GM12878 (cell line): ENCODE data around the gene SLC22A4. TPM values are rescaled to one million over a fixed set of nuclear protein-coding genes. Genes with fewer than 3 reads are reported as not detected.

ENCODE experiments used
- ATAC-seq: fragments of 200-7000 bp; cut with Tn5 transposase; 3 replicates; pipeline ENCODE4 v1.9.1; 2020; ENCODE audit warnings: mild to moderate bottlenecking, moderate library complexity
- BruUV-seq: library from RNA; stranded (reverse); fragments of 400-500 nt; replicated peaks from 2 replicates; lab custom pipeline; 2021; lab: Mats Ljungman, UMichigan
- CTCF ChIA-PET: fragments of 300-600 bp; sonication (Branson Sonifier 250); formaldehyde crosslinking; extraction: SDS; loops from one replicate; lab custom pipeline; 2021; ENCODE audit warnings: inconsistent platforms; lab: Yijun Ruan, JAX
- POLR2A ChIA-PET: fragments of 350-600 bp; formaldehyde crosslinking; extraction: SDS; loops from one replicate; lab custom pipeline; 2021; ENCODE audit warnings: inconsistent platforms; lab: Charles Lee
- RAD21 ChIA-PET: fragments of 300-600 bp; sonication (Branson Sonifier 250); formaldehyde crosslinking; loops from one replicate; lab custom pipeline; 2023; ENCODE audit warnings: antibody characterized with exemption; ENCODE audit not compliant: unreplicated experiment; lab: Charles Lee
- SMC1A ChIA-PET: fragments of 300-600 bp; sonication (Branson Sonifier 250); formaldehyde crosslinking; loops from one replicate; lab custom pipeline; 2023; ENCODE audit not compliant: unreplicated experiment, uncharacterized antibody; lab: Charles Lee
- DNase-seq: peaks from one replicate; pipeline ENCODE4 v3.0.0-alpha.2; 2011; ENCODE audit warnings: low read depth, low spot score
- FAIRE-seq: peaks from 3 replicates; lab custom pipeline; 2011; peaks lifted over from hg19 to GRCh38; lab: Jason Lieb, UNC
- H2AFZ ChIP-seq: 2 replicates; pipeline ENCODE4 v1.6.0; 2011; ENCODE audit warnings: low read depth, low read length, control low read depth; ENCODE audit not compliant: control insufficient read depth
- H3K27ac ChIP-seq: 2 replicates; pipeline ENCODE4 v1.5.1; 2011; ENCODE audit warnings: control low read depth; ENCODE audit not compliant: control insufficient read depth, insufficient read depth
- H3K27me3 ChIP-seq, 2 experiments: replicated peaks in 1 of 2; 2 replicates each; pipeline versions ENCODE4 v1.6.0 to v1.6.1; 2011; ENCODE audit warnings: low read length in 1 of 2; ENCODE audit not compliant: control insufficient read depth in 2 of 2, insufficient read depth in 2 of 2
- H3K36me3 ChIP-seq, 2 experiments: 2 replicates each; pipeline ENCODE4 v1.5.1; 2011; ENCODE audit warnings: low read length in 1 of 2; ENCODE audit not compliant: control insufficient read depth in 2 of 2, insufficient read depth in 2 of 2
- H3K4me1 ChIP-seq: 2 replicates; pipeline ENCODE4 v1.6.1; 2011; ENCODE audit warnings: mild to moderate bottlenecking, low read length, moderate library complexity, mixed read lengths; ENCODE audit not compliant: control insufficient read depth, insufficient read depth
- H3K4me2 ChIP-seq: 2 replicates; pipeline ENCODE4 v1.6.0; 2011; ENCODE audit warnings: control low read depth; ENCODE audit not compliant: control insufficient read depth, insufficient read depth
- H3K4me3 ChIP-seq: fragments of 200-600 bp; sonication (generic); 2 replicates; pipeline ENCODE4 v1.5.1; 2016
- H3K79me2 ChIP-seq: 2 replicates; pipeline ENCODE4 v1.6.0; 2011; ENCODE audit warnings: low read length; ENCODE audit not compliant: control insufficient read depth, insufficient read depth
- H3K9ac ChIP-seq: 2 replicates; pipeline ENCODE4 v1.8.0; 2011; ENCODE audit warnings: low read length, control low read depth, mixed read lengths; ENCODE audit not compliant: control insufficient read depth, insufficient read depth
- H3K9me3 ChIP-seq: replicated peaks from 3 replicates; pipeline ENCODE4 v1.5.1; 2011; ENCODE audit warnings: mild to moderate bottlenecking, low read length; ENCODE audit not compliant: control insufficient read depth, insufficient read depth
- H4K20me1 ChIP-seq: 2 replicates; pipeline ENCODE4 v1.6.0; 2011; ENCODE audit not compliant: control insufficient read depth, insufficient read depth
- BHLHE40 ChIP-seq, 2 experiments: fragments of 450-650 bp in 1 of 2; IDR thresholded peaks; 2 replicates each; pipeline ENCODE4 v1.6.1; 2011 to 2017; ENCODE audit warnings: low read depth in 2 of 2, borderline replicate concordance in 1 of 2, improper control_type of control experiment in 1 of 2, low read length in 1 of 2, mild to moderate bottlenecking in 1 of 2
- CBFB ChIP-seq: IDR thresholded peaks from 2 replicates; pipeline ENCODE4 v1.6.1; 2016; ENCODE audit warnings: antibody characterized with exemption, low read depth
- CHD2 ChIP-seq: IDR thresholded peaks from 2 replicates; pipeline ENCODE4 v1.6.1; 2011; ENCODE audit warnings: low read depth, low read length, improper control_type of control experiment, borderline replicate concordance
- FOXM1 ChIP-seq: IDR thresholded peaks from 2 replicates; pipeline ENCODE4 v1.6.1; 2012; ENCODE audit warnings: low read depth, mild to moderate bottlenecking, inconsistent platforms, low read length, moderate library complexity
- HDAC6 ChIP-seq: fragments of 200-600 bp; sonication (generic); IDR thresholded peaks from one replicate; pipeline ENCODE4 v1.8.0; 2017; ENCODE audit warnings: antibody characterized with exemption; ENCODE audit not compliant: unreplicated experiment
- POLR2A ChIP-seq: IDR thresholded peaks from 2 replicates; pipeline ENCODE4 v1.6.1; 2011; ENCODE audit warnings: low read depth, mild to moderate bottlenecking, low read length
- SMAD1 ChIP-seq: fragments of 450-650 bp; IDR thresholded peaks from 2 replicates; pipeline ENCODE4 v1.6.1; 2018; ENCODE audit warnings: mild to moderate bottlenecking, low read depth; ENCODE audit not compliant: partially characterized antibody
- SPI1 ChIP-seq: IDR thresholded peaks from 2 replicates; pipeline ENCODE4 v1.6.1; 2011; ENCODE audit warnings: low read depth, mild to moderate bottlenecking, low read length, moderate library complexity, borderline replicate concordance; ENCODE audit not compliant: insufficient read depth
- ZNF217 ChIP-seq: fragments of 450-650 bp; IDR thresholded peaks from 2 replicates; pipeline ENCODE4 v1.6.1; 2017; ENCODE audit warnings: antibody characterized with exemption, mild to moderate bottlenecking
- WGBS: methylation state at CpG from one replicate; pipeline ENCODE4 v1.1.6; 2016; ENCODE audit warnings: low lambda C conversion rate; ENCODE audit not compliant: insufficient replicate concordance, insufficient coverage; ENCODE audit errors: missing lambda C conversion rate; 5-methylcytosine and 5-hydroxymethylcytosine counted together
- in situ Hi-C: fragments of 300-500 bp; cut with MboI; formaldehyde crosslinking; loops from 9 replicates; pipeline ENCODE4 v1.14.3; 2018; ENCODE audit warnings: mixed read lengths
- intact Hi-C: fragments of 100-400 bp; cut with micrococcal nuclease; formaldehyde crosslinking; loops from one replicate; pipeline ENCODE4 v1.14.2; 2022; ENCODE audit not compliant: unreplicated experiment
- polyA plus RNA-seq, 11 experiments: library from polyadenylated mRNA; depleted of rRNA in 4 of 11; unstranded in 6 of 11; stranded (reverse) in 5 of 11; fragments of >200 nt; fragmentation: Nextera tagmentation in 4 of 11; fragmentation: Illumina TruSeq in 1 of 11; extraction: Ambion mirVana in 4 of 11; extraction: Trizol in 1 of 11; gene quantifications; 1 replicate in 1 of 11; 2 replicates in 10 of 11; pipeline versions ENCODE4 v1.2.1 to v1.2.3, GENCODE V29; 2011 to 2016; ENCODE audit warnings: inconsistent platforms in 2 of 11, missing spikeins in 2 of 11, low read depth in 1 of 11
- total RNA-seq, 4 experiments: library from RNA; depleted of rRNA in 3 of 4; stranded (reverse); fragments of >200 nt in 3 of 4; fragmentation: Illumina TruSeq in 1 of 4; extraction: Trizol in 1 of 4; gene quantifications; 2 replicates each; pipeline versions ENCODE4 v1.2.1 to v1.2.3, GENCODE V29; 2013 to 2021
- TF ChIP-seq, protein P1 (sequence below): fragments of 450-650 bp; IDR thresholded peaks from 2 replicates; pipeline ENCODE4 v1.6.1; 2014; ENCODE audit warnings: mild to moderate bottlenecking
- TF ChIP-seq, protein P2 (sequence below): IDR thresholded peaks from 2 replicates; pipeline ENCODE4 v1.6.1; 2011; ENCODE audit warnings: borderline replicate concordance, low read depth, mild to moderate bottlenecking, moderate library complexity, low read length; ENCODE audit not compliant: insufficient read depth, poor library complexity, severe bottlenecking

Gene SLC22A4
- total and polyA plus RNA-seq, 10 of the 15 experiments (the other 5 are each of a cell fraction or from before 2014, with no cell fraction given), result 0.04 to 0.61 (median 0.10) TPM; not detected in 2

DNA sequence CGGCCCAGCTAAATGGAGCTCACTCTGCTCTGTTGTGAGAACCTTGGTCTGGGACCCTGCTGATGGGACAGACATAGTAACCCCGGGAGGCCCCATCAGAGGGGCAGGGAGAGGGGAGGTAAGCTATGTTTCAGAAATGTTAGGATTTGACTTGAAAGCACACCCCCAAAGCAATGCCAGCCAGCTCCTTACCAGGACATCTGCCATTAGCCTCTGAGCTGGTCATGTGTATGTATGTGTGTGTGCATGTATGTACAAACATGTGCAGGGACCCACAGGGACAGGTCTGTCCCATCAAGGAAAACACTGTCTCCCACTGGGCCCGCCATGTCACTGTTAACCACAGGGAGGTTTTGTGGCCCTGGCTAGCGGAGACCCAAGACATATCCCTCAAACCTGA lies 14.5 kb downstream of the SLC22A4 start:
- no peaks in the 10 kb centered on the region for H3K27me3 ChIP-seq
- 46% methylated on average over 4 of the region's 4 CpGs for WGBS
- TF ChIP-seq, protein P1, sequence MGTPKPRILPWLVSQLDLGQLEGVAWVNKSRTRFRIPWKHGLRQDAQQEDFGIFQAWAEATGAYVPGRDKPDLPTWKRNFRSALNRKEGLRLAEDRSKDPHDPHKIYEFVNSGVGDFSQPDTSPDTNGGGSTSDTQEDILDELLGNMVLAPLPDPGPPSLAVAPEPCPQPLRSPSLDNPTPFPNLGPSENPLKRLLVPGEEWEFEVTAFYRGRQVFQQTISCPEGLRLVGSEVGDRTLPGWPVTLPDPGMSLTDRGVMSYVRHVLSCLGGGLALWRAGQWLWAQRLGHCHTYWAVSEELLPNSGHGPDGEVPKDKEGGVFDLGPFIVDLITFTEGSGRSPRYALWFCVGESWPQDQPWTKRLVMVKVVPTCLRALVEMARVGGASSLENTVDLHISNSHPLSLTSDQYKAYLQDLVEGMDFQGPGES, result no peak
- TF ChIP-seq CBFB, result no peak
- no peak for TF ChIP-seq CHD2
- TF ChIP-seq, all 136 proteins: peak for 0
- H3K9ac ChIP-seq, result no peak overlapping the region
- no peaks in the 10 kb centered on the region; the same call in 2 of the 3 replicates for H3K9me3 ChIP-seq
- no peaks in the 10 kb centered on the region for H3K4me1 ChIP-seq
- in situ Hi-C loops, result no loop called here
- no peak overlapping the region for H3K4me3 ChIP-seq
- H2AFZ ChIP-seq, result no peak overlapping the region
- DNase-seq, result no peak
- no peaks in the 10 kb centered on the region for H3K79me2 ChIP-seq
- FAIRE-seq, result no peak
- BruUV-seq, result no TSS peak
- CTCF ChIA-PET, result interaction anchor here (0.8 to 1.0 kb wide), 2 partner anchors 16 to 70 kb away, joined by 3 to 4 read pairs; no protein-coding TSS in a partner anchor
- H3K27ac ChIP-seq, result no peak overlapping the region
- POLR2A ChIA-PET, result no interaction called here
- no peak for ATAC-seq
- H4K20me1 ChIP-seq, result no peaks in the 10 kb centered on the region
- no peak overlapping the region for H3K4me2 ChIP-seq
- intact Hi-C loops, result no loop called here
- RAD21 ChIA-PET, result no interaction called here
- SMC1A ChIA-PET, result interaction anchor here (0.6 to 1.1 kb wide), 4 partner anchors 58 to 721 kb away, joined by 3 read pairs; no protein-coding TSS in a partner anchor
- H3K36me3 ChIP-seq, result no peaks in the 10 kb centered on the region

DNA sequence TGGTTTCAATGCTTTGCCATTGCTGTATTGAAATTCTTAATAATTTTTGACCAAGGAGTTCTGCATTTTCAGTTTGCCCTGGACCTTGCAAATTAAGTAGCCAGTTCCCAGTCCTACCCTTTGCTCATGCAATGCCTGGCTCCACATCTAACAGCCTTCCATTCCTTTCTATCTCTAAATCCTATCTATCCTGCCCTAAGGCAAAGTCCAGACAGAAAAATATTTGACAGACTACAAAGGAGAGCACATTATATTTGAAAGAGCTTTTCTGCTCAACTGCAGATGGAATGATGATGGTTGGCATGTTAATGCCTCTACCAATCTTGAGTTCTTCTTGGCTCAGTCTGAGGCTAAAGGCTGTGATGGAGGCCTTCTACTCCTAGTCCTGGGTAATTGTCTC lies 15.5 kb downstream of the SLC22A4 start:
- TF ChIP-seq SPI1 (no peak), HDAC6 (no peak), SMAD1 (no peak), BHLHE40 (IDR thresholded peaks at IDR 0.05; ENCODE audit: borderline replicate concordance in 1 of 2, low read depth in 2 of 2, low read length in 1 of 2) (no peak), POLR2A (no peak), FOXM1 (no peak), ZNF217 (no peak)
- TF ChIP-seq, protein P2, sequence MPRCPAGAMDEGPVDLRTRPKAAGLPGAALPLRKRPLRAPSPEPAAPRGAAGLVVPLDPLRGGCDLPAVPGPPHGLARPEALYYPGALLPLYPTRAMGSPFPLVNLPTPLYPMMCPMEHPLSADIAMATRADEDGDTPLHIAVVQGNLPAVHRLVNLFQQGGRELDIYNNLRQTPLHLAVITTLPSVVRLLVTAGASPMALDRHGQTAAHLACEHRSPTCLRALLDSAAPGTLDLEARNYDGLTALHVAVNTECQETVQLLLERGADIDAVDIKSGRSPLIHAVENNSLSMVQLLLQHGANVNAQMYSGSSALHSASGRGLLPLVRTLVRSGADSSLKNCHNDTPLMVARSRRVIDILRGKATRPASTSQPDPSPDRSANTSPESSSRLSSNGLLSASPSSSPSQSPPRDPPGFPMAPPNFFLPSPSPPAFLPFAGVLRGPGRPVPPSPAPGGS, result no peak
- H3K4me2 ChIP-seq, result no peak overlapping the region
- H3K36me3 ChIP-seq, result no peaks in the 10 kb centered on the region
- DNase-seq, result no peak
- ChIA-PET CTCF (no interaction called here), RAD21 (no interaction called here), POLR2A (no interaction called here), SMC1A (no interaction called here)
- intact Hi-C loops (no loop called here), in situ Hi-C loops (no loop called here)
- H2AFZ ChIP-seq, result no peak overlapping the region
- no peaks in the 10 kb centered on the region for H4K20me1 ChIP-seq
- no peak for FAIRE-seq
- H3K79me2 ChIP-seq, result no peaks in the 10 kb centered on the region
- no TSS peak for BruUV-seq
- no peak overlapping the region for H3K4me3 ChIP-seq
- H3K27me3 ChIP-seq, result no peaks in the 10 kb centered on the region
- H3K9me3 ChIP-seq, result no peaks in the 10 kb centered on the region; the same call in 2 of the 3 replicates
- H3K4me1 ChIP-seq, result no peaks in the 10 kb centered on the region
- no peak overlapping the region for H3K9ac ChIP-seq
- H3K27ac ChIP-seq, result no peak overlapping the region
- no peak for ATAC-seq
